AG08395 (cell line): ENCODE data around the gene ARL6IP4.

Experiments used
- DNase-seq: peaks from one replicate; pipeline ENCODE4 v3.0.0; 2012; ENCODE audit warnings: mixed read lengths, low spot score

Gene ARL6IP4

DNA sequence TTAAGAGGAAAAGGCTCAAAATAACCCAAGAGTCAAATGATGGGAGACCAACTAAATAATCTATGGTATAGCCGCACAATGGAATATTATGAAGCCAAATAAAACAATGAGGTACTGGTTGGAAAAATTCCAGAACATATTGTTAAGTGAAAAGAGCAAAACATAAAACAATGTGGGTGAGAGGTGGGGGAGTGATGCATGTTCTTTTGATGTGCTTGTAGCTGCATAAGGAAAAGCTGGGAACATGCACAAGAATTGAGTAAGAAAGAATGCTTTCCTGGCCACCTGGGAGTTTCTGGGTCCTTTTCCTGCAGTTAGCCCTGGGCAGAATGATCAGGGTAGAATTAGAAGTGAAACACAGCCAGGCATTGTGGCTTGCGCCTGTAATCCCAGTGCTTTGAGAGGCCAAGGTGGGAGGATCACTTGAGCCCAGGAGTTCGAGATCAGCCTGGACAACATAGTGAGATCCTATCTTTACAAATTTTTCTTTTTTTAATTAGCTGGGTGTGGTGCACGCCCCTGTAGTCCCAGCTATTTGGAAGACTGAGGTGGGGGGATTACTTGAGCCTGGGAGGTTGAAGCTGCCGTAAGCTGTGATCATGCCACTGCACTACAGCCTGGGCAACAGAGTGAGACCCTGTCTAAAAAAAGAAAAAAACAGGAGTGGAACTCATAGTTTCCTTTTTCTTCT lies 22.1 kb upstream of the ARL6IP4 start:
- DNase-seq: no peak

GRCh38 chr12:122959566-122960192 lies 20.8 kb upstream of the ARL6IP4 start:
- no peak for DNase-seq

DNA sequence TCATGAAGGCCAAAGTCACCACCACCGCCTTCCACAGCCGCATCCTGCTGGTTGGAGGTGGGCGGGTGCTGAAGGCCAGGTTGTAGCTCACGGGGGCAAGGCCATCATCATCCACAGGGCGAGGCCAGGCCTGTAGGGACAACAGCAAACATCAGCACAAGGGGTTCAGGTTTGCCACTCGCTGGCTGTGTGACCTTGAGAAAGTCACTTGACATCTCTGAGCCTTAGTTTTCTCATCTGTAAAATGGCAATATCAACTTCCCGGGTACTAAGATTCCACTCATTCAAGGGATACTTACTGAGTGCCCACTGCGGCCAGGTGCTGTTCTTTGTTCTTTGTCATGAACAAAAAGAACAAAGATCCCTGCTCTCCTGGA lies 20.3 kb upstream of the ARL6IP4 start:
- no peak for DNase-seq

- no peak for DNase-seq
These were observed 18.8 kb upstream of the ARL6IP4 start for GRCh38 chr12:122961531-122962329.

GRCh38 chr12:122963941-122964265 lies 16.6 kb upstream of the ARL6IP4 start:
- DNase-seq: no peak

DNA sequence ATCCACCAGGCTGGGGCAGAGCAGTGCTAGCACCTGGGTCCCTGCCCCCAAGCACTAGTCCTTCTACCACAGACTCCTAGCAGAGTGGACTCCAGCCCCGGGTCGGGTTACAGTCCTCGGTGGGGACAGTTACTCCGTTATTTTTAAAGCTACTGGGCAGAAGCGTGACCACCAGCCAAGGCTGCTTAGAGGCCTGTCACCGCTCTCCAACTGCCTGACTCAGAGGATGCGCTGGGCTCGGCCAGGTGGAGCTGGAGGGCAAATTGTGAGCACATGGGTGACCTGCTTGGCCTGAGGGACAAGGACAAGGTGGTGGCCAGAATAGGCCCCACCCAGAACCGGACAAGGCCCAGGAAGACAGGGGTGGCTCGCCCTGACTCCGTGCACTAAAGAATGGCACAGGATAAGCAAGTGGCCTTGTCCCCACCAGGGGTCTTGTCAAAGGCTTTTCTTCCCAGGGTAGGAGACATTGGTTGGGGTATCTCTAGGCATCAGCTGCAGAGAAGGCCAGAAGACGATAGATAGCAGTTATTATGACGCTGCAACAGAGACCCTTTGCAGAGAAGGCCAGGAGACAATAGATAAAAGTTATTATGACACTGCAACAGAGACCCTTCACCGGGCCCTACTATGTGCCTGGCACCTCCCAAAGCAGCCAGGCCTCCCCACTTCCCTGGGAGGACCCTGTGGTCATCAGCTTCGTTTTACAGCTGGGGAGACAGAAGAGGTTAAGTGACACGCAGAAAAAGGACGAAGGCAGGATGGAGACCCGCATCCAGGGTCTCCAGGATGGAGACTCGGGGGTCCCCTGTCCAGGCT lies 15.8 kb upstream of the ARL6IP4 start:
- DNase-seq: no peak

DNA sequence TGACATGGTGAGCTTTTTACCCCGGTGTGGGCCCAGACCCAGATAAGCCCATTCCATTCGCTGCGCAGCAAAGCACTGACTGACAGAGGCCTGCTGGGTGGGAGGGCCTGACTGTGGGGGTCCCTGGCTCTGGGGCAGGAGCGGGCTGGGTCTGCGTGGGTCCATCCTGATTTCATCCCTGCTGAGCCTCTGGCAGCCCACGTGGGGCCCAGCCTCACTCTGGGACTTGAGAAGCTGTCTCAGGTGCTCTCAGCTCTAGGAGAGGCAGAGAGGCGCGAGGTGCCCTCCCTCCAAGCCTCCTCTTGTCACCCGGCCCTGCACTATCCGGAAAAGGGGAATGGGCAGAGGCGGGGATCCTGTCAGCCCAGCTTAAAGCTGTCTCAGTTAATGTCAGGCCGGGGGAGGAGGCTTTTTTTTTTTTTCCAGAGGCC lies 15.1 kb upstream of the ARL6IP4 start:
- DNase-seq: no peak

- DNase-seq: peak; percentile 98
These were observed 14.4 kb upstream of the ARL6IP4 start, which contains the start of gene ABCB9 for GRCh38 chr12:122965851-122966742. ABCB9 (minus strand) TSS chr12:122966463; CDS start chr12:122960235, 6,228 bp downstream.

DNA sequence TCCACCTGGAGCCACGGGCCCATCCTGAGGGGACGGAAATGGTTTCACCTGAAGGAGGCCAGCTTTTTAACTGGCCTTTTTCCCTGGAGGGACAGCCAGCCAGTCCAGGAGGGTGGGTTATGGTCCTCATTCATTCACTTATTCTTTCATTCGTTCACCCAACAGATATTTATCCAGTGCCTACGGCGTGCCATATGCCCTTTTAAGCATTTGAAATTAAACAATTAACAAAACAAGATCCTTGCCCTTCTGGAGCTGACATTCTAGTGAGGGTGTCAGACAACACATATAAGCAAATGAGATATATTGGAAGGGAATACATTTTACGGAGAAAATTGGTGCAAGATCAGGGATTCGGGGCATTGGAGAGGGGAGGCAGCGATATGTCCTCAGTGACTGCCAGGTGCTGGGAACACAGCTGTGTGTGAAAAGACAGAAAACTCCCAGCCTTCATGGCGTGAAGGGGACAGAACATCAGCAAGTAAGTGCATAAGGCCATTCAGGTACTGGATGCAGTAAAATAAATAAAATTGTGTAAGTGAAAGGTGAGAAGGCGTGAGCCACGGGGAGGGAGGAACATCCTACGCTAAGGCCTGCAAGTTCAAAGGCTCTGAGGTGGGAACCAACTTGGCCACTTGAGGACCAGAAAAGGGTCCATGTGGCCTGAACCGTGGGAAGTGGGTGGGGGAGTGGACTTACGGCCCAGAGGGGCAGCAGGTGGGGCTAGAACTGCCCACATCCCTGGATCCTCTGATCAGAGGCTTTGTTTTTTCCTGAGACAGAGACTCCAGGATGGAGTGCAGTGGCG lies 13.5 kb upstream of the ARL6IP4 start:
- no peak for DNase-seq

DNA sequence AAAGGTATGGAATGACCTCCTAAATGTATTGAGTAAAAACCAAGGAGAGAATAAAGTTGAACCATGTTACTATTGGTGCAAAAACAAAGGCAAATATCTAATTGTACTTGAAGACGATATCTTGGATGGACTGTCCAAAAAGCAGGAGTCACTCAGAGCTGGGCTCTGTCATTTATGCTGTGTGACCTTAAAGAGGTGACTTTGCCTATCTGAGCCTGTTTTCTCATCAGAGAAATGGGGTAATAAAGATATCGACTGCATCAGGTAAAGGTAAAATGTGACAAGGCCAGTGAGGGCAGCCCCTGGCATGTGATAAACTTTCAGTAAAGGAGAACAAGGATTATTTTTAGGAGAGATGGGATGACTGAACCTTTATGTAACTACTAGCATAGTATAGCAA lies 12.4 kb upstream of the ARL6IP4 start:
- no peak for DNase-seq

DNA sequence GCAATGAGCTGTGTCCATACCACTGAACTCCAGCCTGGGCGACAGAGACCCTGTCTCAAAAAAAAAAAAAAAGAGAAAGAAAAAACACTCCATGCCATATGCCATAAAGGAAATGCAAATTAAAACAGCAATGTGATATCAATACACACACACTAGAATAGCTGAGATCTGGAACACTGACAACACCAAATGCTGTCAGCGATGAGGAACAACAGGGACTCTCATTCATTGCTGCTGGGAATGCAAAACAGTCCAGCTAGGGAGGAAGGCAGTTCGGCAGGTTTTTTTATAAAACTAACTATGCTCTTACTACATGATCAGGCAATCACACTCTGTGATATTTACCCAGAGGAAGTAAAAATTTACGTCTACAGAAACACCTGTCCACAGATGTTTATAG lies 10.8 kb upstream of the ARL6IP4 start:
- DNase-seq: no peak

DNA sequence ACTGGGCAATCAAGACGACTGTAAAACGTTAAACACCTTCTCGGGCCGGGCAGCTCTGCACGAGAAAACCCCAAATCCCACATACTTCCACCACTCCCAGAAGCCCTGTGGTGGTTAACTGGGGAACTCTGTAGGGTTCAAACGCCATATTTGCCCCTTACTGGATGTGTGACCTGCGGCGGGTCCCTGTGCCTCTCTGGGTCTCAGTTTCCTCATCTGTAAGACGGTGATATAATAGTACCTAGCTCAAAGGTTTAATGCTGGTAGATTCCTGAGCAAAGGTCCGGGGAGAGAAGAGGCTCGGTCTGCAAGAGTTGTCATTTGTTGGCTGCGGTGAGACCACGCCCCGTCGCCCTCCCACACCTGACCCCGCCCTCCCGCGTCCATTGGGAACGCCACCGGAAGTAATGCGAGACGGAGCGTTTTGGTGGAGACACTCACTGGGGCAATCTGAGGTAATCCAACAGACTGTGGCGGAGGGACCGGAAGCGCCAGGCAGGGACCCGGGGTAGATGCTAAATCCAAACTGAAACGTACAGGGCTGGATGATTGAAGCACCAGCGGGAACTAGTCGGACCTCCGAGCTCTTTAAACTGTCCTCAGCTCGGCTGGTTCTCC lies 6.1 kb upstream of the ARL6IP4 start:
- DNase-seq: peak; percentile 95

DNA sequence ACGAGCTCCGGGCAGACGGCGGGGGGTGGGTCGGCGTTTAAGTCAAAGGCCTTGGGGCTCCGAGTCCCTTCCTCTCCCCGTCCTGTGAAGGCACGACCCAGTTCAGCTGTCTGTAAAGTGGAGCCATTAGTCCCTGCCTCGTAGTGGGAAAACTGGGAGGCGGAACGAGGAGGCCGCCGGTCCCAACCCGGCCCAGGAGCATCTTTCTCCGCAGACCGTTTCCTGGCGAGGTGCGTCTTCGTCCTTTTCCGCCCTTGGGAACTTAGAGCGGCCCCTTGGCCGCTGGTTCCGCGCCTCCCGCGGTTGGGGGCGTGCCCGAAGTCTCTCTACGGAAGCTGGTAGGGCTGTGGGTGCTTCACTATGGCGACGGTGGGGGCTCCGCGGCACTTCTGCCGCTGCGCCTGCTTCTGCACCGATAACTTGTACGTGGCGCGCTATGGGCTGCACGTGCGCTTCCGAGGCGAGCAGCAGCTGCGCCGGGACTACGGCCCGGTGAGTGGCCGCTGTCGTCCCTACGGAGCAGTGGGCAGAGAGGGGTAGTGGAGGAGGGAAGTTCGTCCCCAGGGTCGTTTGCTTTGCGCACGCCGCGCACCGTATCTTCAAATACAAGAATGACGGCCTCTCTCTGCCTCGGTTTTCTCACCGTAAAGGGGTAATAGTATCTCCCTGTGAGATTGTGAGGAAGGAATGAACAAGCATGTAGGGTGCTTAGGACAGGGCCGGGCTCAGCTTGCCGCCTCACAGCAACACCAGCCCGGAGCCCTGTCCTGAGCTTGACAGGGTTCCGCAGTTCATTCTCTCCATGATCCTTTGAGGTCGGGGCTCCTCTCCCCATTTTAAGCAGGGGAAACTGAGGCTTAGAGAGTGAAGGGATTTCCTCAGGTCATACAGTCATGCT lies 5.3 kb upstream of the ARL6IP4 start, which contains the start of gene OGFOD2:
Gene OGFOD2 (plus strand): TSS at position 353 of the 898 bp plus-strand sequence. CDS start 8 bp downstream, at position 361.
- DNase-seq: peak; percentile 91

DNA sequence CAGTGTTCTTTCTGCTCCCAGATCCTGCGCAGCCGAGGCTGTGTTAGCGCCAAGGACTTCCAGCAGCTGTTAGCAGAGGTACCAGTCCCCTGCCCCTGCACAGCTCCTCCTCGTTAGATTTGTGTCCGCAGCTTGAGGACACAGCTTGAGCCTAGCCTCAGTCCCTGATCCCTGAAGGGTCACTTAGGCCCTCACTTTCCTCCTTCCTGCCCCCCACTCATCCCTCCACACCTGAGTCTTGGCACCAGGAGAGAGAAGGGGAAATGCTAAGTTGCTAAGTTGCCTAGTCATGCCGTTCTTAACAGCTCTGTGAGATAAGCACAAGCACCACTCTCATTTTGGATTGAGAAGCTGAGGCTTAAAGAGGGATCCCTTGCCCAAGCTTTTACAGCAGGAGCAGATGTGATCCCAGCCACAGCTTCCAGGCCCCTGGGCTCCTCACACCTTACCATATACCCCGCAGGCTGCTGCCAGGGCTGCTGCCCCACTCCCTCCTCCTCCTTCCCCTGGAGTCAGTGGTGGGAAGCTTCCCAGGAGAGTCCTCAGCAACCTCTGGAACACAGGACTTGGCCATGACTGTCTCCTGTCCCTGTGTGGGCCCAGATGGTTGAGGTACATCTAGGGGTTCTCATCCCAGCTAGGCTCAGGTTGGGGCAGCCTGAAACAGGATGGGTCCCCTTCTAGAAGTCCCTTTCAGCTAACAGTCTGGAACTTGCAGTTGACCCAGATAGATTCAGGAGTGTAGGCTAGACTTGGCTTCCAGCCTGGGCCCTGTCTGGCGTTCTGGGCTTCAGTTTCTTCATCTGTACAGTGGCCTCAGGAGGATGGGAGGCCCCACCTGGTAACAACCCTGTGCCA lies 4.5 kb upstream of the ARL6IP4 start:
- DNase-seq: no peak

DNA sequence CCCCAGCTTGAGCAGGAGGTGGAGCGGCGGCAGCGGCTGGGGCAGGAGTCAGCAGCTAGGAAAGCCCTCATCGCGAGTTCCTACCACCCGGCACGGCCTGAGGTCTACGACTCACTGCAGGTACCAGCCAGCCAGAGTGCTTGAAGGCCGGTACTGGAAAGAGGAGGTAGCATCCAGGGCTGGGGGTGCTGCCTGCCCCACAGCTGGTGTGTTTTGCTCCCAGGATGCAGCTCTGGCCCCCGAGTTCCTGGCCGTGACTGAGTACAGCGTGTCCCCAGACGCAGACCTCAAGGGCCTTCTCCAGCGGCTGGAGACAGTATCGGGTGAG lies 3.9 kb upstream of the ARL6IP4 start:
- no peak for DNase-seq

GRCh38 chr12:122977153-122977552 lies 3.3 kb upstream of the ARL6IP4 start:
- DNase-seq: no peak

DNA sequence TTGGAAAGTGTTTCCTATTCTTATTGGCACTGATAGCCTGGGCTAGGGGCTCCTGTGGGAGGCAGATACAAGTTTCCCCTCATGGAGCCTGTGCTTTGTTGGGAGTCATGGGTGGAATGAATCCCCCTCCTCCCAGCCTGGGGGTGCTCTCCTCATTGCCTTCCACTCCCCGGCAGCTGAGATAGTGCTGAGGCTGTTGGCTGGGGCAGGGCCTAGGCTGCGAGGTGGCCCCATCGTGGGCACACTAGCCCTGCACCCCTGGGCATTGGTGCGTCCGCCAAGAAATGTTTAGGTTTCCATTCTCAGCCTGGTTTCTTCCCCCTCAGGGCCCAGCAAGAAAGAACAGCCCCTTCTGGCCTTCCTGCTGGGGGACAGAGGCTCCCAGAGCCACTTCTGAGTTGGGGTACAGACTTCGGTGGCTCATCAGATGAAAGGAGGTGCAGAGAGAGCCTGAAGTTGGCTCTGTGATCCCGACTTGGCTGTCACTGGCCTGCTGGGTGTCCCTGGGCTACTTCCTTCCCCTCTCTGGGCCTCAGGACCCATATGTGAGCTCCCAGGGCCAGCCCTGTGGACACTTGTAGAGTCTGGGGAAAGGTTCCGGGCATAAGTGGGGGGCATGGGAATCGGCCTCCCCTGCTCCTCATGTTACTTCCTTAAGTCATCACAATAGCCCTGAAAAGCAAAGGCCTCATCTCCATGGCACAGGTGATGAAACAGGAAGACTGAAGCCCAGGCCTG lies 2.7 kb upstream of the ARL6IP4 start:
- DNase-seq: no peak
